Neural progenitor cell (in vitro differentiated cells): ENCODE results near the gene AGAP3. TPM values are rescaled to one million over a fixed set of nuclear protein-coding genes. Genes with fewer than 3 reads are reported as not detected.

Experiments
- DNase-seq: peaks from one replicate; pipeline ENCODE4 v3.0.0-alpha.2; 2016; ENCODE audit warnings: low spot score
- H2AFZ ChIP-seq: fragments of 200-600 bp; sonication (generic); replicated peaks from 2 replicates; pipeline ENCODE4 v1.6.1; 2016; ENCODE audit warnings: antibody characterized with exemption
- H3F3A ChIP-seq: fragments of 200-600 bp; sonication (generic); 2 replicates; pipeline ENCODE4 v1.6.1; 2016; ENCODE audit warnings: antibody characterized with exemption, low read depth
- H3K27ac ChIP-seq: fragments of 200-600 bp; sonication (generic); 2 replicates; pipeline ENCODE4 v1.5.1; 2016; ENCODE audit warnings: mild to moderate bottlenecking
- H3K27me3 ChIP-seq: fragments of 200-600 bp; sonication (generic); 2 replicates; pipeline ENCODE4 v1.6.1; 2016; ENCODE audit warnings: mild to moderate bottlenecking, moderate library complexity
- H3K36me3 ChIP-seq: fragments of 200-600 bp; sonication (generic); 2 replicates; pipeline ENCODE4 v1.5.1; 2016
- H3K4me1 ChIP-seq: fragments of 200-600 bp; sonication (generic); 2 replicates; pipeline ENCODE4 v1.6.1; 2016; ENCODE audit warnings: mixed run types
- H3K4me2 ChIP-seq: fragments of 200-600 bp; sonication (generic); 2 replicates; pipeline ENCODE4 v1.6.1; 2016
- H3K4me3 ChIP-seq: fragments of 200-600 bp; sonication (generic); 2 replicates; pipeline ENCODE4 v1.5.1; 2016
- H3K79me2 ChIP-seq: fragments of 200-600 bp; sonication (generic); 2 replicates; pipeline ENCODE4 v1.6.1; 2016; ENCODE audit warnings: low read depth
- H3K9ac ChIP-seq: fragments of 200-600 bp; sonication (generic); 2 replicates; pipeline ENCODE4 v1.6.1; 2016
- H3K9me3 ChIP-seq: fragments of 200-600 bp; sonication (generic); 2 replicates; pipeline ENCODE4 v1.5.1; 2016; ENCODE audit warnings: low read depth
- H4K20me1 ChIP-seq: fragments of 200-600 bp; sonication (generic); 2 replicates; pipeline ENCODE4 v1.6.1; 2016; ENCODE audit warnings: low read depth
- H3K27ac Mint-ChIP-seq: 3 replicates; pipeline ENCODE4 v1.8.0; 2021; ENCODE audit warnings: mixed read lengths
- H3K27me3 Mint-ChIP-seq: 2 replicates; pipeline ENCODE4 v1.8.0; 2022; ENCODE audit warnings: low read depth, mild to moderate bottlenecking, inconsistent platforms, moderate library complexity, mixed read lengths; ENCODE audit not compliant: insufficient read depth
- H3K36me3 Mint-ChIP-seq: 3 replicates; pipeline ENCODE4 v1.8.0; 2021; ENCODE audit warnings: mixed read lengths
- H3K4me1 Mint-ChIP-seq: 3 replicates; pipeline ENCODE4 v1.8.0; 2021; ENCODE audit warnings: mixed read lengths
- H3K4me3 Mint-ChIP-seq: 3 replicates; pipeline ENCODE4 v1.8.0; 2021; ENCODE audit warnings: mild to moderate bottlenecking, moderate library complexity, mixed read lengths
- H3K9me3 Mint-ChIP-seq: 3 replicates; pipeline ENCODE4 v1.8.0; 2020; ENCODE audit warnings: mixed read lengths
- EZH2 ChIP-seq: fragments of 200-600 bp; sonication (generic); IDR thresholded peaks from 2 replicates; pipeline ENCODE4 v1.6.1; 2017; ENCODE audit warnings: antibody characterized with exemption, mild to moderate bottlenecking, moderate library complexity
- EZH2phosphoT487 ChIP-seq: fragments of 200-600 bp; sonication (generic); IDR thresholded peaks from 2 replicates; pipeline ENCODE4 v1.6.1; 2017; ENCODE audit warnings: antibody characterized with exemption
- total RNA-seq: library from RNA; depleted of rRNA; stranded (reverse); fragments of >200 nt; gene quantifications from 2 replicates; pipeline ENCODE4 v1.2.3, GENCODE V29; 2015; ENCODE audit warnings: low replicate concordance
- TF ChIP-seq, protein P1 (sequence below): fragments of 200-600 bp; sonication (generic); IDR thresholded peaks from 2 replicates; pipeline ENCODE4 v1.5.1; 2017; ENCODE audit warnings: antibody characterized with exemption, mild to moderate bottlenecking

The AGAP3 gene
- total RNA-seq, 1 donor from 2014 or later, result 38.9 TPM

- no peaks in the 10 kb centered on the region for H4K20me1 ChIP-seq
- H3K4me1 Mint-ChIP-seq, result peaks cover 3% of the 10 kb centered on the region
- no peak overlapping the region for H3K27ac Mint-ChIP-seq
- H3K9ac ChIP-seq, result no peak overlapping the region
- no peak for DNase-seq
- peaks cover 22% of the 10 kb centered on the region for H3K9me3 Mint-ChIP-seq
- no peak overlapping the region for H3K4me2 ChIP-seq
- TF ChIP-seq EZH2phosphoT487, result no peak
- TF ChIP-seq, protein P1, sequence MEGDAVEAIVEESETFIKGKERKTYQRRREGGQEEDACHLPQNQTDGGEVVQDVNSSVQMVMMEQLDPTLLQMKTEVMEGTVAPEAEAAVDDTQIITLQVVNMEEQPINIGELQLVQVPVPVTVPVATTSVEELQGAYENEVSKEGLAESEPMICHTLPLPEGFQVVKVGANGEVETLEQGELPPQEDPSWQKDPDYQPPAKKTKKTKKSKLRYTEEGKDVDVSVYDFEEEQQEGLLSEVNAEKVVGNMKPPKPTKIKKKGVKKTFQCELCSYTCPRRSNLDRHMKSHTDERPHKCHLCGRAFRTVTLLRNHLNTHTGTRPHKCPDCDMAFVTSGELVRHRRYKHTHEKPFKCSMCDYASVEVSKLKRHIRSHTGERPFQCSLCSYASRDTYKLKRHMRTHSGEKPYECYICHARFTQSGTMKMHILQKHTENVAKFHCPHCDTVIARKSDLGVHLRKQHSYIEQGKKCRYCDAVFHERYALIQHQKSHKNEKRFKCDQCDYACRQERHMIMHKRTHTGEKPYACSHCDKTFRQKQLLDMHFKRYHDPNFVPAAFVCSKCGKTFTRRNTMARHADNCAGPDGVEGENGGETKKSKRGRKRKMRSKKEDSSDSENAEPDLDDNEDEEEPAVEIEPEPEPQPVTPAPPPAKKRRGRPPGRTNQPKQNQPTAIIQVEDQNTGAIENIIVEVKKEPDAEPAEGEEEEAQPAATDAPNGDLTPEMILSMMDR, result peak; percentile 14
- TF ChIP-seq EZH2, result no peak
- no peaks in the 10 kb centered on the region for H3K9me3 ChIP-seq
- H3K36me3 Mint-ChIP-seq, result no peaks in the 10 kb centered on the region
- peaks cover 35% of the 10 kb centered on the region for H3K27me3 Mint-ChIP-seq
- no peaks in the 10 kb centered on the region for H3K79me2 ChIP-seq
- peaks cover 4% of the 10 kb centered on the region for H3F3A ChIP-seq
- H3K36me3 ChIP-seq, result no peaks in the 10 kb centered on the region
- H3K27ac ChIP-seq, result no peak overlapping the region
- H2AFZ ChIP-seq, result no peak overlapping the region
- no peaks in the 10 kb centered on the region for H3K4me1 ChIP-seq
- no peak overlapping the region for H3K4me3 ChIP-seq
- H3K4me3 Mint-ChIP-seq, result no peak overlapping the region
- H3K27me3 ChIP-seq, result peaks cover 71% of the 10 kb centered on the region
Observed at GRCh38 chr7:151175793-151176311, 89.6 kb downstream of the AGAP3 start.

DNA sequence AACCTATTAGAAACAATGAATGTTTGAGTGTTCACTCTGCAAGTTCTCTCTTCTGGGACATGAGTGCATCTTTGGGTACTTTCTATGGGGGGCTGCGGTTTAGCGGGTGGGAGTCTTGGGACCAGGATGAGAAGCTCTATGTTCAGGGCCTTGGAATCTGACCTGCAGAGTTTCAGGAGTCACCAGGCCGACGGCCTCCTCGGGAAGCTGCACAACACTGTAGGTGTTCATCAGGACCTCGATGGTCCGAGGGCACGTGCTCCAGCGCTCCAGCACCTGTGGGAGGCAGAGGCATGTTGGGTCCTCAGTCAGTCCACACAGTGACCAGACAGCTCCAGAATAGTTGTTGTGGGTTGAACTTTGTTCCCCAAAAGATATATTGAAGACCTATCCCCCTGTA lies 90.1 kb downstream of the AGAP3 start:
- H3K36me3 Mint-ChIP-seq, result no peaks in the 10 kb centered on the region
- TF ChIP-seq EZH2phosphoT487 (no peak), EZH2 (no peak)
- no peak overlapping the region for H3K27ac Mint-ChIP-seq
- H3K4me1 Mint-ChIP-seq, result peaks cover 3% of the 10 kb centered on the region
- H3K4me3 ChIP-seq, result no peak overlapping the region
- H3K9me3 ChIP-seq, result no peaks in the 10 kb centered on the region
- H3K4me2 ChIP-seq, result no peak overlapping the region
- H3K9ac ChIP-seq, result no peak overlapping the region
- H3K79me2 ChIP-seq, result no peaks in the 10 kb centered on the region
- DNase-seq, result no peak
- H3K27me3 ChIP-seq, result peaks cover 66% of the 10 kb centered on the region
- H3K4me1 ChIP-seq, result no peaks in the 10 kb centered on the region
- H4K20me1 ChIP-seq, result no peaks in the 10 kb centered on the region
- H2AFZ ChIP-seq, result no peak overlapping the region
- no peaks in the 10 kb centered on the region for H3K36me3 ChIP-seq
- peaks cover 4% of the 10 kb centered on the region for H3F3A ChIP-seq
- H3K4me3 Mint-ChIP-seq, result no peak overlapping the region
- H3K9me3 Mint-ChIP-seq, result peaks cover 22% of the 10 kb centered on the region
- H3K27ac ChIP-seq, result no peak overlapping the region
- peaks cover 30% of the 10 kb centered on the region for H3K27me3 Mint-ChIP-seq

DNA sequence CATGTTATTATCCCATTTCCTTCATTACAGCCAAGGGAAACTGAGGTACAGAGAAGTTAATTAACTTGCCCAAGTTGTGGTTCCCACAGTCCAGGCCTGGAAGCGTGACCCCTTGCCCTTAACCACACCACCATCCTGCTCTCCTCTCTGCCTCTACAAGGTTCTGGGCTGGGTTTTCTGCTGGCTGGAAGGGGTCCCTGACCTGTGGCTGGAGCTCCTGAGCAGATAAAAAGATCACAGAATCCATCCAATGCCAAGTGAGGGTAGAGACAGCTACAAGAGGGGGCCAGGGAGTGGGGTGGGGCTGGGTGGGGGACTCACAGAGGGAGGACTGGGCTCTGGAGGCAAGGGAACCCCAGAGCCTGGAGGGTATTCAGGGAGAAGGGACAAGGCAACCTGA lies 91.0 kb downstream of the AGAP3 start:
- H2AFZ ChIP-seq, result no peak overlapping the region
- no peaks in the 10 kb centered on the region for H4K20me1 ChIP-seq
- H3K27me3 ChIP-seq, result peaks cover 56% of the 10 kb centered on the region
- H3K4me3 Mint-ChIP-seq, result no peak overlapping the region
- peaks cover 22% of the 10 kb centered on the region for H3K9me3 Mint-ChIP-seq
- no peak overlapping the region for H3K4me2 ChIP-seq
- no peak for TF ChIP-seq EZH2phosphoT487
- TF ChIP-seq, protein P1, result no peak
- TF ChIP-seq EZH2, result no peak
- no peak overlapping the region for H3K9ac ChIP-seq
- no peak for DNase-seq
- H3K27me3 Mint-ChIP-seq, result peaks cover 24% of the 10 kb centered on the region
- H3K4me1 ChIP-seq, result no peaks in the 10 kb centered on the region
- no peaks in the 10 kb centered on the region for H3K36me3 Mint-ChIP-seq
- H3K4me1 Mint-ChIP-seq, result peaks cover 1% of the 10 kb centered on the region
- H3K9me3 ChIP-seq, result no peaks in the 10 kb centered on the region
- no peaks in the 10 kb centered on the region for H3K36me3 ChIP-seq
- no peak overlapping the region for H3K27ac ChIP-seq
- H3F3A ChIP-seq, result peaks cover under 1% of the 10 kb centered on the region
- H3K27ac Mint-ChIP-seq, result no peak overlapping the region
- no peaks in the 10 kb centered on the region for H3K79me2 ChIP-seq
- H3K4me3 ChIP-seq, result no peak overlapping the region

DNA sequence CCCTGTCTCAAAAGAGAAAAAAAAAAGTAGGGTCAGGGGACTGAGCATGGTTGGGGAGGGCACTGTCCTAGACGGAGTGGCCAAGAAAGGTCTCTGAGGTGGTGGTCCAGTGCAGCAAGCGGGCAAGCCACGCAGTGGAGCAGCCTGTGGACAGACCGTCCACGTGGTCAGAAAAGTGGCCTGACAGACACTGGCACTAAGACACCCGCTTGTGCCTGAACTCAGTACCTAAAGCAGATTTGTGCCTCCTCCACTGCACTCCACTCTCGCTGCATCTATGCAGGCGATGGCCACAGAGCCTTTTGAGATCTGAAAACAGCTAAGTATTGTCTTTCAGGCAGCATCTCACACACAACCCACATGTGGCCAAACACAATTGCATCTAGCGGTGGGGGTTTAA lies 92.0 kb downstream of the AGAP3 start:
- Histone ChIP-seq H4K20me1 (no peaks in the 10 kb centered on the region), H3K9ac (no peak overlapping the region), H2AFZ (no peak overlapping the region), H3K36me3 (no peaks in the 10 kb centered on the region), H3F3A (no peaks in the 10 kb centered on the region), H3K27ac (no peak overlapping the region), H3K79me2 (no peaks in the 10 kb centered on the region), H3K4me2 (no peak overlapping the region), H3K4me1 (no peaks in the 10 kb centered on the region), H3K27me3 (peaks cover 49% of the 10 kb centered on the region), H3K9me3 (no peaks in the 10 kb centered on the region), H3K4me3 (no peak overlapping the region)
- Mint-ChIP-seq H3K4me1 (no peaks in the 10 kb centered on the region), H3K27me3 (peaks cover 18% of the 10 kb centered on the region), H3K4me3 (no peak overlapping the region), H3K36me3 (no peaks in the 10 kb centered on the region), H3K27ac (no peak overlapping the region), H3K9me3 (peaks cover 16% of the 10 kb centered on the region)
- TF ChIP-seq, protein P1, result no peak
- TF ChIP-seq EZH2 (no peak), EZH2phosphoT487 (no peak)
- DNase-seq, result no peak
